ENCODE data around the gene ARHGEF7. TPM values are rescaled to one million over a fixed set of nuclear protein-coding genes. Genes with fewer than 3 reads are reported as not detected.

The ARHGEF7 gene
- total RNA-seq, 5 donors from 2014 or later (not counting 1 experiment from before 2014, with no cell fraction given) = 68.0 to 85.8 (median 83.7) TPM

GRCh38 chr13:111168107-111168506 lies 53.0 kb downstream of the ARHGEF7 start:
- WGBS (ENCODE audit: insufficient coverage) = 95% methylated on average over 4 of the region's 8 CpGs
- Mint-ChIP-seq H3K4me1 (peaks cover 72 to 78% (median 75%) of the 10 kb centered on the region in 3 donors), H3K9me3 (no peaks in the 10 kb centered on the region), H3K36me3 (peaks cover 31% of the 10 kb centered on the region), H3K27me3 (no peaks in the 10 kb centered on the region), H3K4me3 (no peak overlapping the region), H3K27ac (no peak overlapping the region)
- Histone ChIP-seq H3K36me3 (ENCODE audit: control insufficient read depth in 2 of 2, extremely low read depth in 1 of 2, insufficient read depth in 1 of 2, low read length in 1 of 2) (peaks cover 12 to 27% of the 10 kb centered on the region in 2 donors), H3K4me1 (ENCODE audit: control insufficient read depth in 1 of 2, extremely low read depth in 1 of 2, insufficient read depth in 2 of 2, low read length in 2 of 2) (peaks cover 17 to 37% of the 10 kb centered on the region in 2 experiments), H3K27ac (ENCODE audit: low read length) (no peak overlapping the region), H3K27me3 (replicated peaks in 1 of 2; ENCODE audit: control insufficient read depth in 2 of 2, extremely low read depth in 1 of 2, insufficient read depth in 2 of 2, low read length in 1 of 2) (no peaks in the 10 kb centered on the region), H3K9me3 (no peaks in the 10 kb centered on the region), H3K4me3 (ENCODE audit: control insufficient read depth in 1 of 2, extremely low read depth in 1 of 2, low read length in 1 of 2) (no peak overlapping the region)
- ATAC-seq (replicated peaks in 1 of 4) = no peak
- no peak for DNase-seq
- POLR2A ChIA-PET = no interaction called here
- CTCF ChIA-PET = no interaction called here

- DNase-seq (no peak), ATAC-seq (replicated peaks in 1 of 4) (no peak)
- Histone ChIP-seq H3K27me3 (replicated peaks in 1 of 2; ENCODE audit: control insufficient read depth in 2 of 2, extremely low read depth in 1 of 2, insufficient read depth in 2 of 2, low read length in 1 of 2) (no peaks in the 10 kb centered on the region), H3K9me3 (no peaks in the 10 kb centered on the region), H3K4me3 (ENCODE audit: control insufficient read depth in 1 of 2, extremely low read depth in 1 of 2, low read length in 1 of 2) (no peak overlapping the region), H3K36me3 (ENCODE audit: control insufficient read depth in 2 of 2, extremely low read depth in 1 of 2, insufficient read depth in 1 of 2, low read length in 1 of 2) (peaks cover 9 to 23% of the 10 kb centered on the region in 2 donors), H3K4me1 (ENCODE audit: control insufficient read depth in 1 of 2, extremely low read depth in 1 of 2, insufficient read depth in 2 of 2, low read length in 2 of 2) (peaks cover 25 to 46% of the 10 kb centered on the region in 2 experiments), H3K27ac (ENCODE audit: low read length) (no peak overlapping the region)
- H3K9me3 Mint-ChIP-seq = no peaks in the 10 kb centered on the region
- no peak overlapping the region for H3K27ac Mint-ChIP-seq
- H3K4me1 Mint-ChIP-seq = peaks cover 77 to 86% (median 82%) of the 10 kb centered on the region in 3 donors
- POLR2A ChIA-PET = interaction anchor here in 1 of 2 donors (0.7 kb wide), 1 partner anchor 19 kb away, joined by 5 read pairs; no protein-coding TSS in a partner anchor
- CTCF ChIA-PET = interaction anchor here in 1 of 2 donors (0.6 kb wide), 1 partner anchor 55 kb away, joined by 5 read pairs; no protein-coding TSS in a partner anchor
- H3K27me3 Mint-ChIP-seq = no peaks in the 10 kb centered on the region
- WGBS (ENCODE audit: insufficient coverage) = 71% methylated on average over 1 of the region's 3 CpGs
- H3K36me3 Mint-ChIP-seq = peaks cover 45% of the 10 kb centered on the region
- H3K4me3 Mint-ChIP-seq = no peak overlapping the region
These were observed 56.0 kb downstream of the ARHGEF7 start for GRCh38 chr13:111171112-111171511.

- ATAC-seq (replicated peaks in 1 of 4) = no peak
These were observed 56.5 kb downstream of the ARHGEF7 start for GRCh38 chr13:111171629-111172028.

GRCh38 chr13:111174377-111175114 lies 59.4 kb downstream of the ARHGEF7 start:
- H3K27ac Mint-ChIP-seq = peak overlapping the region; percentile 71 to 96
- ATAC-seq (replicated peaks in 1 of 4) = no peak
- Histone ChIP-seq H3K27me3 (replicated peaks in 1 of 2; ENCODE audit: control insufficient read depth in 2 of 2, extremely low read depth in 1 of 2, insufficient read depth in 2 of 2, low read length in 1 of 2) (no peaks in the 10 kb centered on the region), H3K9me3 (no peaks in the 10 kb centered on the region), H3K36me3 (ENCODE audit: control insufficient read depth in 2 of 2, extremely low read depth in 1 of 2, insufficient read depth in 1 of 2, low read length in 1 of 2) (peaks cover 3 to 11% of the 10 kb centered on the region in 2 donors), H3K4me3 (ENCODE audit: control insufficient read depth in 1 of 2, extremely low read depth in 1 of 2, low read length in 1 of 2) (no peak overlapping the region), H3K27ac (ENCODE audit: low read length) (no peak overlapping the region), H3K4me1 (ENCODE audit: control insufficient read depth in 1 of 2, extremely low read depth in 1 of 2, insufficient read depth in 2 of 2, low read length in 2 of 2) (peaks cover 46 to 59% of the 10 kb centered on the region in 2 experiments)
- WGBS (ENCODE audit: insufficient coverage) = 84% methylated on average over 15 of the region's 15 CpGs
- POLR2A ChIA-PET = interaction anchor here in 1 of 2 donors (1.1 kb wide), 1 partner anchor 51 kb away, joined by 4 read pairs; no protein-coding TSS in a partner anchor
- no peak for DNase-seq
- no peaks in the 10 kb centered on the region for H3K27me3 Mint-ChIP-seq
- peak overlapping the region in 1 of 3 donors; percentile 76 for H3K4me3 Mint-ChIP-seq
- H3K36me3 Mint-ChIP-seq = peaks cover 36% of the 10 kb centered on the region
- H3K9me3 Mint-ChIP-seq = no peaks in the 10 kb centered on the region
- peaks cover 75 to 83% (median 82%) of the 10 kb centered on the region in 3 donors for H3K4me1 Mint-ChIP-seq
- CTCF ChIA-PET = interaction anchor here (0.6 to 1.0 kb wide), 3 partner anchors 17 to 51 kb away, joined by 3 to 16 read pairs (median 3); no protein-coding TSS in a partner anchor

More at GRCh38 chr13:111171629-111172028, 56.5 kb downstream of the ARHGEF7 start:
- Histone ChIP-seq H3K27me3 (replicated peaks in 1 of 2; ENCODE audit: control insufficient read depth in 2 of 2, extremely low read depth in 1 of 2, insufficient read depth in 2 of 2, low read length in 1 of 2) (no peaks in the 10 kb centered on the region), H3K4me1 (ENCODE audit: control insufficient read depth in 1 of 2, extremely low read depth in 1 of 2, insufficient read depth in 2 of 2, low read length in 2 of 2) (peaks cover 25 to 46% of the 10 kb centered on the region in 2 experiments), H3K36me3 (ENCODE audit: control insufficient read depth in 2 of 2, extremely low read depth in 1 of 2, insufficient read depth in 1 of 2, low read length in 1 of 2) (peaks cover 6 to 20% of the 10 kb centered on the region in 2 donors), H3K4me3 (ENCODE audit: control insufficient read depth in 1 of 2, extremely low read depth in 1 of 2, low read length in 1 of 2) (no peak overlapping the region), H3K27ac (ENCODE audit: low read length) (no peak overlapping the region), H3K9me3 (no peaks in the 10 kb centered on the region)
- ChIA-PET CTCF (no interaction called here), POLR2A (no interaction called here)
- Mint-ChIP-seq H3K36me3 (peaks cover 40% of the 10 kb centered on the region), H3K27me3 (no peaks in the 10 kb centered on the region), H3K9me3 (no peaks in the 10 kb centered on the region), H3K27ac (no peak overlapping the region), H3K4me1 (peaks cover 77 to 86% (median 82%) of the 10 kb centered on the region in 3 donors), H3K4me3 (no peak overlapping the region)
- WGBS (ENCODE audit: insufficient coverage) = 100% methylated on average over 1 of the region's 2 CpGs
- no peak for DNase-seq

GRCh38 chr13:111175372-111175771 lies 60.3 kb downstream of the ARHGEF7 start:
- peaks cover 0 to 11% of the 10 kb centered on the region in 2 donors for H3K36me3 ChIP-seq (ENCODE audit: control insufficient read depth in 2 of 2, extremely low read depth in 1 of 2, insufficient read depth in 1 of 2, low read length in 1 of 2)
- no peak overlapping the region for H3K27ac ChIP-seq (ENCODE audit: low read length)
- ChIA-PET CTCF (interaction anchor here in 1 of 2 donors (0.6 kb wide), 1 partner anchor 40 kb away, joined by 16 read pairs; no protein-coding TSS in a partner anchor), POLR2A (interaction anchor here in 1 of 2 donors (1.1 kb wide), 1 partner anchor 50 kb away, joined by 4 read pairs; no protein-coding TSS in a partner anchor)
- peaks cover 80 to 88% (median 87%) of the 10 kb centered on the region in 3 donors for H3K4me1 Mint-ChIP-seq
- H3K9me3 Mint-ChIP-seq = no peaks in the 10 kb centered on the region
- 94% methylated on average over 3 of the region's 4 CpGs for WGBS (ENCODE audit: insufficient coverage)
- H3K4me3 Mint-ChIP-seq = peak overlapping the region in 1 of 3 donors; percentile 76
- no peaks in the 10 kb centered on the region for H3K9me3 ChIP-seq
- H3K27me3 Mint-ChIP-seq = no peaks in the 10 kb centered on the region
- H3K36me3 Mint-ChIP-seq = peaks cover 36% of the 10 kb centered on the region
- no peak for ATAC-seq (replicated peaks in 1 of 4)
- peaks cover 54 to 63% of the 10 kb centered on the region in 2 experiments for H3K4me1 ChIP-seq (ENCODE audit: control insufficient read depth in 1 of 2, extremely low read depth in 1 of 2, insufficient read depth in 2 of 2, low read length in 2 of 2)
- H3K27me3 ChIP-seq (replicated peaks in 1 of 2; ENCODE audit: control insufficient read depth in 2 of 2, extremely low read depth in 1 of 2, insufficient read depth in 2 of 2, low read length in 1 of 2) = no peaks in the 10 kb centered on the region
- H3K27ac Mint-ChIP-seq = peak overlapping the region; percentile 96 to 99
- H3K4me3 ChIP-seq (ENCODE audit: control insufficient read depth in 1 of 2, extremely low read depth in 1 of 2, low read length in 1 of 2) = no peak overlapping the region
- DNase-seq = no peak

GRCh38 chr13:111175935-111176334 lies 60.8 kb downstream of the ARHGEF7 start:
- Mint-ChIP-seq H3K27me3 (no peaks in the 10 kb centered on the region), H3K9me3 (no peaks in the 10 kb centered on the region), H3K36me3 (peaks cover 36% of the 10 kb centered on the region), H3K4me3 (peak overlapping the region in 2 of 3 donors; percentile 17 to 76), H3K27ac (peak overlapping the region; percentile 96 to 99), H3K4me1 (peaks cover 80 to 87% (median 87%) of the 10 kb centered on the region in 3 donors)
- Histone ChIP-seq H3K27ac (ENCODE audit: low read length) (peak overlapping the region; percentile 71), H3K27me3 (replicated peaks in 1 of 2; ENCODE audit: control insufficient read depth in 2 of 2, extremely low read depth in 1 of 2, insufficient read depth in 2 of 2, low read length in 1 of 2) (no peaks in the 10 kb centered on the region), H3K36me3 (ENCODE audit: control insufficient read depth in 2 of 2, extremely low read depth in 1 of 2, insufficient read depth in 1 of 2, low read length in 1 of 2) (peaks cover 0 to 11% of the 10 kb centered on the region in 2 donors), H3K4me3 (ENCODE audit: control insufficient read depth in 1 of 2, extremely low read depth in 1 of 2, low read length in 1 of 2) (no peak overlapping the region), H3K9me3 (no peaks in the 10 kb centered on the region), H3K4me1 (ENCODE audit: control insufficient read depth in 1 of 2, extremely low read depth in 1 of 2, insufficient read depth in 2 of 2, low read length in 2 of 2) (peaks cover 57 to 61% of the 10 kb centered on the region in 2 experiments)
- ATAC-seq (replicated peaks in 1 of 4) (no peak), DNase-seq (no peak)
- 80% methylated on average over 1 of the region's 4 CpGs for WGBS (ENCODE audit: insufficient coverage)
- ChIA-PET POLR2A (no interaction called here), CTCF (no interaction called here)
